WTC11 (cell line): ENCODE results near the gene TOR4A. TPM values are rescaled to one million over a fixed set of nuclear protein-coding genes. Genes with fewer than 3 reads are reported as not detected.

Experiments used
- ATAC-seq: fragments of 200-7000 bp; cut with Tn5 transposase; 2 replicates; pipeline ENCODE4 v1.10.0; 2021; ENCODE audit warnings: mild to moderate bottlenecking, moderate library complexity
- CTCF ChIA-PET: fragments of 300-600 bp; sonication (Branson Sonifier 250); formaldehyde crosslinking; loops from one replicate; lab custom pipeline; 2021; ENCODE audit warnings: antibody characterized with exemption; lab: Charles Lee
- POLR2A ChIA-PET: fragments of 350-600 bp; sonication (Branson Sonifier 250); formaldehyde crosslinking; loops from one replicate; lab custom pipeline; 2021; ENCODE audit warnings: antibody characterized with exemption; lab: Charles Lee
- DNase-seq: peaks from one replicate; pipeline ENCODE4 v3.0.0; 2021; ENCODE audit warnings: low spot score
- H3K27ac Mint-ChIP-seq: 2 replicates; pipeline ENCODE4 v1.8.0; 2021; ENCODE audit warnings: mixed read lengths
- H3K27me3 Mint-ChIP-seq: 2 replicates; pipeline ENCODE4 v1.8.0; 2021; ENCODE audit warnings: low read depth, mild to moderate bottlenecking, moderate library complexity, mixed read lengths
- H3K36me3 Mint-ChIP-seq: 2 replicates; pipeline ENCODE4 v1.8.0; 2021; ENCODE audit warnings: mixed read lengths
- H3K4me1 Mint-ChIP-seq: 2 replicates; pipeline ENCODE4 v1.8.0; 2022; ENCODE audit warnings: mixed read lengths
- H3K4me3 Mint-ChIP-seq: 2 replicates; pipeline ENCODE4 v1.8.0; 2021; ENCODE audit warnings: mild to moderate bottlenecking, moderate library complexity, mixed read lengths
- H3K9me3 Mint-ChIP-seq: 2 replicates; pipeline ENCODE4 v1.8.0; 2021; ENCODE audit warnings: mixed read lengths
- EMX1 ChIP-seq: fragments of 250-450 bp; sonication (Bioruptor Pico); IDR thresholded peaks from 2 replicates; pipeline ENCODE4 v1.8.0; 2021; ENCODE audit warnings: mild to moderate bottlenecking
- ETV6 ChIP-seq: sonication (generic); formaldehyde crosslinking; IDR thresholded peaks from 2 replicates; pipeline ENCODE4 v1.8.1; 2022; ENCODE audit warnings: mild to moderate bottlenecking, missing genetic modification reagents
- FOXJ3 ChIP-seq: sonication (generic); formaldehyde crosslinking; IDR thresholded peaks from 2 replicates; pipeline ENCODE4 v1.9.0; 2021; ENCODE audit warnings: missing genetic modification reagents, mild to moderate bottlenecking, borderline replicate concordance
- FOXK1 ChIP-seq: sonication (generic); formaldehyde crosslinking; IDR thresholded peaks from 2 replicates; pipeline ENCODE4 v1.8.0; 2022; ENCODE audit warnings: mild to moderate bottlenecking, moderate library complexity, missing genetic modification reagents
- GABPB1 ChIP-seq: sonication (generic); formaldehyde crosslinking; IDR thresholded peaks from 2 replicates; pipeline ENCODE4 v1.8.1; 2023; ENCODE audit warnings: mild to moderate bottlenecking, missing genetic modification reagents
- JUN ChIP-seq: sonication (generic); formaldehyde crosslinking; IDR thresholded peaks from 2 replicates; pipeline ENCODE4 v1.8.0; 2023; ENCODE audit warnings: mild to moderate bottlenecking, missing genetic modification reagents
- MXD4 ChIP-seq: fragments of 250-450 bp; sonication (Bioruptor Pico); IDR thresholded peaks from 2 replicates; pipeline ENCODE4 v1.8.0; 2021; ENCODE audit warnings: mild to moderate bottlenecking, moderate library complexity, borderline replicate concordance
- NFE2L1 ChIP-seq: sonication (generic); formaldehyde crosslinking; IDR thresholded peaks from 2 replicates; pipeline ENCODE4 v1.8.1; 2023; ENCODE audit warnings: missing genetic modification reagents
- SMAD3 ChIP-seq: sonication (generic); formaldehyde crosslinking; IDR thresholded peaks from 2 replicates; pipeline ENCODE4 v1.8.0; 2022; ENCODE audit warnings: missing genetic modification reagents, mild to moderate bottlenecking, borderline replicate concordance
- TEAD1 ChIP-seq: sonication (generic); formaldehyde crosslinking; IDR thresholded peaks from 2 replicates; pipeline ENCODE4 v1.8.0; 2022; ENCODE audit warnings: mild to moderate bottlenecking, missing genetic modification reagents
- ZBTB21 ChIP-seq: sonication (generic); formaldehyde crosslinking; IDR thresholded peaks from 2 replicates; pipeline ENCODE4 v1.8.1; 2023; ENCODE audit warnings: mild to moderate bottlenecking, missing genetic modification reagents, borderline replicate concordance
- ZNF671 ChIP-seq: fragments of 250-450 bp; sonication (Bioruptor Pico); IDR thresholded peaks from 2 replicates; pipeline ENCODE4 v1.8.0; 2021; ENCODE audit warnings: mild to moderate bottlenecking
- total RNA-seq: library from RNA; stranded (reverse); gene quantifications from 3 replicates; pipeline ENCODE4 v1.2.3, GENCODE V29; 2021
- TF ChIP-seq, protein P1 (sequence below): sonication (generic); formaldehyde crosslinking; IDR thresholded peaks from 2 replicates; pipeline ENCODE4 v1.8.0; 2023; ENCODE audit warnings: missing genetic modification reagents
- TF ChIP-seq, protein P2 (sequence below): sonication (generic); formaldehyde crosslinking; IDR thresholded peaks from 2 replicates; pipeline ENCODE4 v1.8.1; 2022; ENCODE audit warnings: low read depth, mild to moderate bottlenecking, moderate library complexity, missing genetic modification reagents, borderline replicate concordance
- TF ChIP-seq, protein P3 (sequence below): fragments of 250-450 bp; sonication (Bioruptor Pico); IDR thresholded peaks from 2 replicates; pipeline ENCODE4 v1.8.0; 2021; ENCODE audit warnings: mild to moderate bottlenecking
- TF ChIP-seq, protein P4 (sequence below): sonication (generic); formaldehyde crosslinking; IDR thresholded peaks from 2 replicates; pipeline ENCODE4 v1.8.1; 2023; ENCODE audit warnings: mild to moderate bottlenecking, missing genetic modification reagents, borderline replicate concordance
- TF ChIP-seq, protein P5 (sequence below): fragments of 250-450 bp; sonication (Bioruptor Pico); IDR thresholded peaks from 2 replicates; pipeline ENCODE4 v1.9.0; 2021; ENCODE audit warnings: mild to moderate bottlenecking, borderline replicate concordance
- TF ChIP-seq, protein P6 (sequence below): fragments of 250-450 bp; sonication (Bioruptor Pico); IDR thresholded peaks from 2 replicates; pipeline ENCODE4 v1.9.0; 2021; ENCODE audit warnings: mild to moderate bottlenecking
- TF ChIP-seq, protein P7 (sequence below): sonication (generic); formaldehyde crosslinking; IDR thresholded peaks from 2 replicates; pipeline ENCODE4 v1.8.0; 2022; ENCODE audit warnings: mild to moderate bottlenecking, missing genetic modification reagents
- TF ChIP-seq, protein P8 (sequence below): sonication (generic); formaldehyde crosslinking; IDR thresholded peaks from 2 replicates; pipeline ENCODE4 v1.8.1; 2022; ENCODE audit warnings: mild to moderate bottlenecking, missing genetic modification reagents, moderate library complexity, borderline replicate concordance

TOR4A gene
- total RNA-seq, 1 experiment from 2014 or later: 7.3 TPM

DNA sequence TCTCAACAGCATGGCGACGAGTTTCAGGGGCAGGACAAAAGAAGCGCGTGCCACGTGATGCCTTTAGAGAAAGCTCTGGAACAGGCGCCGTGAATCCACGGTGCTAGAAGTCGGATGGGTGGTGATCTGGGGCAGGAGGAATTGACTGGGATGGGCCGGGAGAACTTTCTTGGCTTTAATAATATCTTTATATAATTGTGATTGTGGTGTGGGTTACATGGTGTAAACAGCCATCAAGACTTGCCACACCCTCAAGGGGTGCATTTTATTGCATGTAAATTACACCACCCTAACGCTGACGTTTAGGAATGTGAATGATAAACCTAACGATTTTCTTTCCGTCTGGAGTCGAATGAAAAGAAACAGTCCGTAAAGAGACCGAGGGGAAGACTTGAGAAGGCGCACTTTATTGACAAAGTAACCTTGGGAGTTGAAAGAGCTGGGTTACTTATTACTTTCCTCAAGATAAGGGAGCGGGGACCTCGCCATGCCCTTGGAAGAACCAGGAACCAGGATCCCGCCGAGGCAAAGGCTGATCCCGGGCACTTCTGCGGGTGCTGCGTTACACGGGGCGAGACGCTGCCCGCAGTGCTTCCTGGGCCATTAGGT is 16.1 kb downstream of the TOR4A start:
- no peak for DNase-seq
- Mint-ChIP-seq H3K27ac (peak overlapping the region; percentile 22; the same call in 1 of the 2 replicates), H3K4me3 (no peak overlapping the region), H3K36me3 (peaks cover 2% of the 10 kb centered on the region; the same call in 1 of the 2 replicates), H3K4me1 (peaks cover 34% of the 10 kb centered on the region), H3K9me3 (peaks cover 4% of the 10 kb centered on the region), H3K27me3 (peaks cover 29% of the 10 kb centered on the region)
- POLR2A ChIA-PET: no interaction called here
- CTCF ChIA-PET: interaction anchor here (0.6 to 2.1 kb wide), 11 partner anchors 9 to 378 kb away, joined by 3 to 13 read pairs (median 4); partner anchors contain the start of genes EXD3, NOXA1, NRARP and RNF224
- ATAC-seq: no peak
- TF ChIP-seq GABPB1 (no peak), ZBTB21 (CRISPR knock-in tag) (no peak), EMX1 (CRISPR knock-in tag) (no peak), ZNF671 (CRISPR knock-in tag) (no peak), ETV6 (CRISPR knock-in tag) (no peak), NFE2L1 (CRISPR knock-in tag) (no peak), JUN (CRISPR knock-in tag) (no peak), TEAD1 (CRISPR knock-in tag) (no peak), SMAD3 (CRISPR knock-in tag) (no peak), FOXJ3 (CRISPR knock-in tag) (no peak), MXD4 (no peak), FOXK1 (CRISPR knock-in tag) (no peak)
- TF ChIP-seq, protein P1, sequence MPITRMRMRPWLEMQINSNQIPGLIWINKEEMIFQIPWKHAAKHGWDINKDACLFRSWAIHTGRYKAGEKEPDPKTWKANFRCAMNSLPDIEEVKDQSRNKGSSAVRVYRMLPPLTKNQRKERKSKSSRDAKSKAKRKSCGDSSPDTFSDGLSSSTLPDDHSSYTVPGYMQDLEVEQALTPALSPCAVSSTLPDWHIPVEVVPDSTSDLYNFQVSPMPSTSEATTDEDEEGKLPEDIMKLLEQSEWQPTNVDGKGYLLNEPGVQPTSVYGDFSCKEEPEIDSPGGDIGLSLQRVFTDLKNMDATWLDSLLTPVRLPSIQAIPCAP: no peak
- TF ChIP-seq, protein P2, sequence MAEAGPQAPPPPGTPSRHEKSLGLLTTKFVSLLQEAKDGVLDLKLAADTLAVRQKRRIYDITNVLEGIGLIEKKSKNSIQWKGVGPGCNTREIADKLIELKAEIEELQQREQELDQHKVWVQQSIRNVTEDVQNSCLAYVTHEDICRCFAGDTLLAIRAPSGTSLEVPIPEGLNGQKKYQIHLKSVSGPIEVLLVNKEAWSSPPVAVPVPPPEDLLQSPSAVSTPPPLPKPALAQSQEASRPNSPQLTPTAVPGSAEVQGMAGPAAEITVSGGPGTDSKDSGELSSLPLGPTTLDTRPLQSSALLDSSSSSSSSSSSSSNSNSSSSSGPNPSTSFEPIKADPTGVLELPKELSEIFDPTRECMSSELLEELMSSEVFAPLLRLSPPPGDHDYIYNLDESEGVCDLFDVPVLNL (CRISPR knock-in tag): no peak
- TF ChIP-seq, protein P3, sequence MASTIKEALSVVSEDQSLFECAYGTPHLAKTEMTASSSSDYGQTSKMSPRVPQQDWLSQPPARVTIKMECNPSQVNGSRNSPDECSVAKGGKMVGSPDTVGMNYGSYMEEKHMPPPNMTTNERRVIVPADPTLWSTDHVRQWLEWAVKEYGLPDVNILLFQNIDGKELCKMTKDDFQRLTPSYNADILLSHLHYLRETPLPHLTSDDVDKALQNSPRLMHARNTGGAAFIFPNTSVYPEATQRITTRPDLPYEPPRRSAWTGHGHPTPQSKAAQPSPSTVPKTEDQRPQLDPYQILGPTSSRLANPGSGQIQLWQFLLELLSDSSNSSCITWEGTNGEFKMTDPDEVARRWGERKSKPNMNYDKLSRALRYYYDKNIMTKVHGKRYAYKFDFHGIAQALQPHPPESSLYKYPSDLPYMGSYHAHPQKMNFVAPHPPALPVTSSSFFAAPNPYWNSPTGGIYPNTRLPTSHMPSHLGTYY: no peak

DNA sequence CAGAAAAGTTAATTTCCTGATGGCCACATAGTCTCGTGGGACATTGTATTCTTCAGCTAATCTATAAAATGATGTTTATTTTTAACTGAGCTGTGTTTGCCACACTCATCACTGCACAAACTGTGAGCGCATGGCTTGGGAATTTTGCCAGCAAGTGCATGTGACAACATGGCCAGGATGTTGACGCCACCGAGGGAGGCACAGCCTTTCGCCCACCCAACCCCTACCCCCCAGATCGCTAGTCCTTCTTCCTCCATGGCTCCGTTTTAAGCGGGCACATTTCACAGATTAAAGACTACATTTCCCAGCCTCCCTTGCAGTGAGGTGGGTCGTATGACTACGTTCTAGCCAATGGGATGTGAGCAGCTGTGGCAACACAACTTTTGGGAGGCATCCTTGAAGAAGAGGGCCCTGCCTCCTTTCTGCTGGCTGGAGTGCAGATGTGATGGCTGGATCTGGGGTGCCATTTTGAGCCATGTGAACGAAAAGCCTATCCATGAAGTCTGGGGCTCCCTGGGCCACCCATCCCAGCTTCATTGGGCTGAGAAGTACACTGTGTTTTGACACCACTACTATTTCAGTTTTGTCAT is 16.7 kb downstream of the TOR4A start:
- Mint-ChIP-seq H3K4me1 (peaks cover 40% of the 10 kb centered on the region), H3K27ac (no peak overlapping the region), H3K9me3 (peaks cover 4% of the 10 kb centered on the region), H3K36me3 (peaks cover 2% of the 10 kb centered on the region; the same call in 1 of the 2 replicates), H3K4me3 (peak overlapping the region; percentile 56), H3K27me3 (peaks cover 32% of the 10 kb centered on the region)
- ChIA-PET CTCF (interaction anchor here (0.6 to 2.1 kb wide), 7 partner anchors 9 to 377 kb away, joined by 3 to 13 read pairs (median 6); partner anchors contain the start of genes EXD3, NOXA1, NRARP and TOR4A), POLR2A (interaction anchor here (0.7 kb wide), 1 partner anchor 43 kb away, joined by 3 read pairs; no protein-coding TSS in a partner anchor)
- peak; percentile 52 for DNase-seq
- ATAC-seq: peak; percentile 38
- TF ChIP-seq, protein P4, sequence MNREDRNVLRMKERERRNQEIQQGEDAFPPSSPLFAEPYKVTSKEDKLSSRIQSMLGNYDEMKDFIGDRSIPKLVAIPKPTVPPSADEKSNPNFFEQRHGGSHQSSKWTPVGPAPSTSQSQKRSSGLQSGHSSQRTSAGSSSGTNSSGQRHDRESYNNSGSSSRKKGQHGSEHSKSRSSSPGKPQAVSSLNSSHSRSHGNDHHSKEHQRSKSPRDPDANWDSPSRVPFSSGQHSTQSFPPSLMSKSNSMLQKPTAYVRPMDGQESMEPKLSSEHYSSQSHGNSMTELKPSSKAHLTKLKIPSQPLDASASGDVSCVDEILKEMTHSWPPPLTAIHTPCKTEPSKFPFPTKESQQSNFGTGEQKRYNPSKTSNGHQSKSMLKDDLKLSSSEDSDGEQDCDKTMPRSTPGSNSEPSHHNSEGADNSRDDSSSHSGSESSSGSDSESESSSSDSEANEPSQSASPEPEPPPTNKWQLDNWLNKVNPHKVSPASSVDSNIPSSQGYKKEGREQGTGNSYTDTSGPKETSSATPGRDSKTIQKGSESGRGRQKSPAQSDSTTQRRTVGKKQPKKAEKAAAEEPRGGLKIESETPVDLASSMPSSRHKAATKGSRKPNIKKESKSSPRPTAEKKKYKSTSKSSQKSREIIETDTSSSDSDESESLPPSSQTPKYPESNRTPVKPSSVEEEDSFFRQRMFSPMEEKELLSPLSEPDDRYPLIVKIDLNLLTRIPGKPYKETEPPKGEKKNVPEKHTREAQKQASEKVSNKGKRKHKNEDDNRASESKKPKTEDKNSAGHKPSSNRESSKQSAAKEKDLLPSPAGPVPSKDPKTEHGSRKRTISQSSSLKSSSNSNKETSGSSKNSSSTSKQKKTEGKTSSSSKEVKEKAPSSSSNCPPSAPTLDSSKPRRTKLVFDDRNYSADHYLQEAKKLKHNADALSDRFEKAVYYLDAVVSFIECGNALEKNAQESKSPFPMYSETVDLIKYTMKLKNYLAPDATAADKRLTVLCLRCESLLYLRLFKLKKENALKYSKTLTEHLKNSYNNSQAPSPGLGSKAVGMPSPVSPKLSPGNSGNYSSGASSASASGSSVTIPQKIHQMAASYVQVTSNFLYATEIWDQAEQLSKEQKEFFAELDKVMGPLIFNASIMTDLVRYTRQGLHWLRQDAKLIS (CRISPR knock-in tag): no peak
- TF ChIP-seq, protein P5, sequence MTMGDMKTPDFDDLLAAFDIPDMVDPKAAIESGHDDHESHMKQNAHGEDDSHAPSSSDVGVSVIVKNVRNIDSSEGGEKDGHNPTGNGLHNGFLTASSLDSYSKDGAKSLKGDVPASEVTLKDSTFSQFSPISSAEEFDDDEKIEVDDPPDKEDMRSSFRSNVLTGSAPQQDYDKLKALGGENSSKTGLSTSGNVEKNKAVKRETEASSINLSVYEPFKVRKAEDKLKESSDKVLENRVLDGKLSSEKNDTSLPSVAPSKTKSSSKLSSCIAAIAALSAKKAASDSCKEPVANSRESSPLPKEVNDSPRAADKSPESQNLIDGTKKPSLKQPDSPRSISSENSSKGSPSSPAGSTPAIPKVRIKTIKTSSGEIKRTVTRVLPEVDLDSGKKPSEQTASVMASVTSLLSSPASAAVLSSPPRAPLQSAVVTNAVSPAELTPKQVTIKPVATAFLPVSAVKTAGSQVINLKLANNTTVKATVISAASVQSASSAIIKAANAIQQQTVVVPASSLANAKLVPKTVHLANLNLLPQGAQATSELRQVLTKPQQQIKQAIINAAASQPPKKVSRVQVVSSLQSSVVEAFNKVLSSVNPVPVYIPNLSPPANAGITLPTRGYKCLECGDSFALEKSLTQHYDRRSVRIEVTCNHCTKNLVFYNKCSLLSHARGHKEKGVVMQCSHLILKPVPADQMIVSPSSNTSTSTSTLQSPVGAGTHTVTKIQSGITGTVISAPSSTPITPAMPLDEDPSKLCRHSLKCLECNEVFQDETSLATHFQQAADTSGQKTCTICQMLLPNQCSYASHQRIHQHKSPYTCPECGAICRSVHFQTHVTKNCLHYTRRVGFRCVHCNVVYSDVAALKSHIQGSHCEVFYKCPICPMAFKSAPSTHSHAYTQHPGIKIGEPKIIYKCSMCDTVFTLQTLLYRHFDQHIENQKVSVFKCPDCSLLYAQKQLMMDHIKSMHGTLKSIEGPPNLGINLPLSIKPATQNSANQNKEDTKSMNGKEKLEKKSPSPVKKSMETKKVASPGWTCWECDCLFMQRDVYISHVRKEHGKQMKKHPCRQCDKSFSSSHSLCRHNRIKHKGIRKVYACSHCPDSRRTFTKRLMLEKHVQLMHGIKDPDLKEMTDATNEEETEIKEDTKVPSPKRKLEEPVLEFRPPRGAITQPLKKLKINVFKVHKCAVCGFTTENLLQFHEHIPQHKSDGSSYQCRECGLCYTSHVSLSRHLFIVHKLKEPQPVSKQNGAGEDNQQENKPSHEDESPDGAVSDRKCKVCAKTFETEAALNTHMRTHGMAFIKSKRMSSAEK (CRISPR knock-in tag): 0 out of 2 replicates have a peak, but pooled peaks have one; percentile 14
- TF ChIP-seq, protein P6, sequence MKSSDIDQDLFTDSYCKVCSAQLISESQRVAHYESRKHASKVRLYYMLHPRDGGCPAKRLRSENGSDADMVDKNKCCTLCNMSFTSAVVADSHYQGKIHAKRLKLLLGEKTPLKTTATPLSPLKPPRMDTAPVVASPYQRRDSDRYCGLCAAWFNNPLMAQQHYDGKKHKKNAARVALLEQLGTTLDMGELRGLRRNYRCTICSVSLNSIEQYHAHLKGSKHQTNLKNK (CRISPR knock-in tag): no peak
- TF ChIP-seq, protein P7, sequence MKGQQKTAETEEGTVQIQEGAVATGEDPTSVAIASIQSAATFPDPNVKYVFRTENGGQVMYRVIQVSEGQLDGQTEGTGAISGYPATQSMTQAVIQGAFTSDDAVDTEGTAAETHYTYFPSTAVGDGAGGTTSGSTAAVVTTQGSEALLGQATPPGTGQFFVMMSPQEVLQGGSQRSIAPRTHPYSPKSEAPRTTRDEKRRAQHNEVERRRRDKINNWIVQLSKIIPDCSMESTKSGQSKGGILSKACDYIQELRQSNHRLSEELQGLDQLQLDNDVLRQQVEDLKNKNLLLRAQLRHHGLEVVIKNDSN (CRISPR knock-in tag): peak; percentile 86
- TF ChIP-seq ZNF671 (CRISPR knock-in tag): 0 out of 2 replicates have a peak, but pooled peaks have one; percentile 46
- TF ChIP-seq, protein P8, sequence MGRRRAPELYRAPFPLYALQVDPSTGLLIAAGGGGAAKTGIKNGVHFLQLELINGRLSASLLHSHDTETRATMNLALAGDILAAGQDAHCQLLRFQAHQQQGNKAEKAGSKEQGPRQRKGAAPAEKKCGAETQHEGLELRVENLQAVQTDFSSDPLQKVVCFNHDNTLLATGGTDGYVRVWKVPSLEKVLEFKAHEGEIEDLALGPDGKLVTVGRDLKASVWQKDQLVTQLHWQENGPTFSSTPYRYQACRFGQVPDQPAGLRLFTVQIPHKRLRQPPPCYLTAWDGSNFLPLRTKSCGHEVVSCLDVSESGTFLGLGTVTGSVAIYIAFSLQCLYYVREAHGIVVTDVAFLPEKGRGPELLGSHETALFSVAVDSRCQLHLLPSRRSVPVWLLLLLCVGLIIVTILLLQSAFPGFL (CRISPR knock-in tag): no peak
